GM21529 (cell line): Measurements from ENCODE around the gene METTL18.

Experiments
- ATAC-seq: cut with Tn5 transposase; IDR thresholded peaks from one replicate; pipeline ENCODE4 v1.9.1; 2021; ENCODE audit not compliant: unreplicated experiment

METTL18 gene

DNA sequence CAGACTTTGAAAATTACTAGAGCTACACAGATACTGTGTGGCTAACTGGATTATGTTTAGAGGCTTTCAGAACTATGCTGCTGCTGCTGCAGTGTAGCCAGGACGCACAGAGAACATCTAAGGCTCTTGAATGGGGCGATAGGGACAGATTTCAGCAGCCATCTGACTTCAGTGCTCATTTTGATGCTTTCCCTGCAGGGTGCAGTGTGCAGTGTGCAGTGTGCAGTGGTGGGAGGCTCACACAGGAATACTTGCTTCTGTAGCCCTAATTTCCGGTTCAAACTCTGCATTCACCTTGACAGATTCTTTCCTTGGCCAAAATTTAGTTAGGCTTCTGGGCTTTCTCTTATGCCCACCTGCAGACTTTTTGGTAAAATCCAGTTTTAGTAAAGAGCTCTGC, 7.7 kb downstream of the METTL18 start:
- no peak for ATAC-seq

GRCh38 chr1:169785267-169785666, 9.4 kb downstream of the METTL18 start:
- no peak for ATAC-seq

DNA sequence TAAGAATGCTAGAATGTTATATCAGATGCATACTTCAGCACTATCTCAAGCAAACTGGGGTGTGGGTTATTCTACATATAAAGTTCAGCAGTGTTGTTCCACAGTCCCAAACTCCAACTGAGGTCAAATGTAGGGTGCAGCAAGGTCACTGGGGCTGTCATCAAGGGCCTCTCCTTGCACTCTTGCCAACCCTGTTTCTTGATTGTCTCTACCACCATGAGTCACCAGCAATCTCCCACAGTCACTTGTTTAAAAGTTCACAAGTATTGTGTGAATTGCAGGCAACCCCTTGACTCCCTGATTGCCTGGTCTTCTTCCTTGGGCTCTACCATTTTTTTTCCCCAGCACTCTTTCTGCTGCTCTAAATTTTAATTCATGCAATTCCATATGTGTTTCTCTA, 10.6 kb downstream of the METTL18 start:
- ATAC-seq, result no peak

DNA sequence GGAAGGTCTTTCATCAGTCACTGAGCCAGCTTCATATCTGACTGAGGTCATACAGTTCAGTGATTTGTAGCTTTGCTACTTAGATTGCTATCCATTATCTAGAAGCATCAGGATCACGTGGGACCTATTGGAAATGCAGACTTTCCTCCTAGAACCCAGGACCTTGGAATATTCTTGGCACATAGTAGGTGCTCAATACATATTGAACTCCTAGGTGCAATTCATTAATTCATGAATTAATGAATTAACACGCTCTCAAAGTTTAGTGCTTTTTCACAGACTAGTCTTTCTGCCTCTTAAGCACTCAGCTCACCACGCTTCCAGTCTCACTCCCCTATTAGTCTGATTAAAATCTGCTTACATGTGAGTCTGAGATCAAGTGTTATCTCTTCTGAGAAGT, 12.1 kb downstream of the METTL18 start:
- ATAC-seq, result no peak

GRCh38 chr1:169779970-169780369, 14.7 kb downstream of the METTL18 start:
- ATAC-seq, result no peak

DNA sequence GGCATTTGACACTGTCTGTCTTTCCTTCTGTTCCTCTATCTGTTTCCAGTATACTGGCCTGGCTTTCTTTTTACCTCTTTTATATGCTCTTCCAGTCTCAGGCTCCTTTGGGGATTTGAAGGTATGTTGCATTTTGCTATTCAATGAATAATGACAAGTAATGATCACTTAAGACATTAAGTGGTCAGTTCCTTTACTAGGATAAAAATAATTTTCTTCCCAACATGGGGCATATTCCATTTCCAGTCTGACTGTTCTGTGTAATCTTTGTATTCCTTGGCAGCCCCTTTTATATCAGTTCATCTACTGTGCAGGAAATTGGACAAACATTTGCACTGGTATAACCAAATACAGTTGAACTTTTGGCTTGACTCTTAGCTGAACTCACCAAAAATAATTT, 15.6 kb downstream of the METTL18 start:
- no peak for ATAC-seq

DNA sequence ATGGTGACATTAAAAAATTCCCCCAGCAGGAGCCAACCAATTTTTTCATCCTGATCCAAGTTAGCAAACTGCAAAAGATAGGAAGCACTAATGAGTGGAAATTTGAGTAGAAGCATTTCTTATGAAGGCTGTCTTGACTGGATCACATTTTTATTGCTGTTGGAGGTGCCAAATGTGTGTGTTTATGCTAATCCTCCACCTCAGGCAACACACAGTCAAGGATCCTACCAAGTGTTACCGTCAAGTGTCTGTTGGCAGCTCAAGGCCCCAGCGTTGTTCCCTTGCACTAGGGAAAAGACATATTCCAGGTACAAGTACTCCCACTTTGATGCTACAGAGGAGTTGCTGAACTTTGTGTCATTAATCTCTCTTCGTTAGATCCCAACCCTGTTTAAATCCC, 18.3 kb downstream of the METTL18 start:
- no peak for ATAC-seq

DNA sequence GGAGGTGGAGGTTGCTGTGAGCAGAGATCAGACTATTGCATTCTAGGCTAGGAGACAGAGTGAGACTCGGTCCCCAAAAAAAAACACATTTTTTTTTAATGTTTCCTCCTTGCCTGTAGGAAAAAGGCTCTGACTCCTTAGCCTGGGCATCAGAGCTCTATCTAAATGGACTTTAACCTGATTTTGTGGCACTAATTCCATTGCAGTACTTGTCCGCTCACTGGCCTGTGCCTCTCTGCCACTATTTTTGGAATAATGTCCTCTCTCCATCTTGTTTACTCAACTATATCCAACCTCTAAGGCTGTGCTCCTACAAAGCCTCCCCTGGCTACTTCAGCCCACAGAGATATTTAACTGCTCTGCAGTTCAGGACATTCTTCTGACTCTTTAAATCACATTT, 26.5 kb downstream of the METTL18 start:
- ATAC-seq, result no peak

DNA sequence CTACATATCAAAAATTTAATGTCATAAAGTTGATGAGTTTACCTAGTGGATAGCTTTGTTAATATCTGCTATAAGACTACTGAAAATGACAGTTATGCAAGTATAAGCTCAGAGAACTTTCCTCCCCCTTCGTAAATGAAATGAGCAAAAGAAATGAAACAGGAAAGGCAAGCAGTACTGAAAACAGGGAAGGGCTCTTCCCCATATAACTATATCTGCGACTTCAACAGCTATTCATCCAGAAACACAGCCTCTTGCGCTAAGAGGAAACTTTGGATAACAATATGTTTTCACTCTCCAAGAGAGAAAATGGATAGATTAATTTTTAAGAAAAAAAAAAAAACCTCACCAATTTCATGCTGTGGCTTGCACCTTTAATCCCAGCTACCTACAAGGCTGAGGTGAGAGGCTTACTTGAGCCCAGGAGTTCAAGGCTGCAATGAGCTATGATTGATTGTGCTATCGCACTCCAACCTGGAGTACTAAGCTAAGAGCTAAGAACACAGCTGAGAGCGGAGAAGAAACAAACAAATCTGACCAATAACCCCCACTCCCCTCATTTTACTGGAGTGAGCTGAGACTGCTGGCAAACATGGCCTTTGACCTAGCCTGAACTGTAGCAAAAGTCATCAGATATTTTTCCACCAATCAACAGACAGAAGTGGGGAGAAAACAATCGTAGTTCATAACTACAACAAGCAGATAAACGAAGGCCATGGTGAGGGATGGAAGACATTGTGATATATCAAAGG, 29.0 kb downstream of the METTL18 start:
- no peak for ATAC-seq

GRCh38 chr1:169764919-169765318, 29.8 kb downstream of the METTL18 start:
- no peak for ATAC-seq

GRCh38 chr1:169762699-169763098, 32.0 kb downstream of the METTL18 start:
- ATAC-seq, result no peak

GRCh38 chr1:169759038-169759437, 35.7 kb downstream of the METTL18 start:
- ATAC-seq, result no peak

DNA sequence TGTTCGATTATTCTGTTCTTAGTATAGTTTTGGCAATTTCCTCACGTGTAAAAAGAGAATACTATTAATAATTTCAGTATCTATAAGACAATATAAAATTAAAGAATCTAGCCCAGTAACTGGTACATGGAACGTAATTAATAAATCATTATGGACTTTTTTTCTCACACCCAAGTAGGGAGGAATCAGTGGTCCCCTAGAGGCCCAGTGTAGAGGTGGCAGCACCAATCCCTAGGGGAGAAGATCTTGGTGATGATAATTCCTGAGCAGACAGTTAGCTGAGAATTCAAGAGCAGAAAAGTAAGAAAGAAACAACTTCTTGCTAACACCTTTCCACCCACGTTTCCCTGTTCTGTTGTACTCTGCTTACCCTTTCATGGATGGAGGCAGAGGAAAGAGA, 41.2 kb downstream of the METTL18 start:
- ATAC-seq, result no peak

DNA sequence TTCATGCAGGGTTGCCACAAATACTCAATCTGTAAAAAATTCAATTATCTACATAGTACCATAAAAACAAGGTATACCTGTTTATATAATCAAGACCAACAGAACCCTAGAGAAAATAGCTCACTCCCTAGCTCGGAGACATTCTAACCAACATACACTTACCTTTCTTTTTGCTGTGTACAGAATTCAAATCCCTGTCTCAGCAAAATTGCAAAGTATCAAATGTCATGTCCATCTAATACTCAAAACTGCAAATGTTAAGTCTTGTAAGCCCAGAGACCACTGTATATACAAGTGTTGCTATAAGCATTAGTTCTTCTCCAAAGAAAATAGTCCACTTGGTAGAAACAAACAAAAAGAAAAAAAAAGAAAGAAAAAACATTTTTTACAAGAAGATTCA, 44.7 kb downstream of the METTL18 start:
- ATAC-seq, result no peak

GRCh38 chr1:169746550-169746949, 48.2 kb downstream of the METTL18 start:
- ATAC-seq, result no peak

GRCh38 chr1:169745015-169745861, 49.5 kb downstream of the METTL18 start:
- ATAC-seq, result no peak
